ENCODE measurements around the gene P2RX7.

GRCh38 chr12:121216102-121216501 is 83.4 kb downstream of the P2RX7 start:
- TF ChIP-seq CTCF (IDR thresholded peaks at IDR 0.05) (no peak), POLR2A (IDR thresholded peaks at IDR 0.05) (no peak)
